ENCODE results near the gene EPB41L2. TPM values are rescaled to one million over a fixed set of nuclear protein-coding genes. Genes with fewer than 3 reads are reported as not detected.
A peak's percentile ranks its signal among the peaks of the same experiment; 100 is the strongest.

Gene EPB41L2
- total and polyA plus RNA-seq, 2 experiments from 2014 or later: 27.4 to 35.8 TPM

DNA sequence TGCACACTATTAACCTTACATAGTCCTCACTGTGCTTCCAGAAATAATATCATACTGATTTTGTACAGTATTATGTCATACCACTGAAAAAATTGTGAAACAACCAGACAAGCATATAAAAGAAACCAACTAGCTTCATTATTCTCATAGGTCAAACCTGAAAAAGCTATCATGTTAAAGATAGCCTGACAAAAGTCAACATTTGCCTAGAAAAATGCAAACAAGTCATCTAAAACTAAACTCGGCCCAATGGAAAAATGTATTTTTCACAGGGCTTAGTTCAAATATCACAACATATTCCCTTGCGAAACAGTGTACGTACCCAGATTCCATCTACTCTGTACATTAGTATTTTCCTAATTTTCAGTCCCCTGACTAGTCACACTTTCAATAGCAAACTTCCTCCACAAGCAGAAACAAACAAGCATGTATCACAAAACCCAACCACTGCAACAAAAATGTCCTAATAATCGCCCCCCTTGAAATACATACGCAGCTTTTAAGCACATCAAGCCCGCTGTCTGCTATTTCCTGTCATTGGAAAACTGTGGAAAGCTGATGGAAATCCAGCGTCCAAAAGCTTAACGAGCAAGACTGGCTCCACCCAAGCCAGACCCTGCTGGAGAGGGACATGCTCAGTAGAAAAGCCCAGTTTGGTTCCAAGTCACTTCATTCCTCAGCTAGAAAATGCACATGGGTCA lies 93.1 kb downstream of the EPB41L2 start:
- WGBS (ENCODE audit: low lambda C conversion rate, missing lambda C conversion rate): 50% methylated on average over 8 of the region's 8 CpGs
- H3K9me2 ChIP-seq (replicated peaks; ENCODE audit: insufficient read depth): no peaks in the 10 kb centered on the region
- no peaks in the 10 kb centered on the region for H3K9me3 ChIP-seq (ENCODE audit: low read depth)
- peak overlapping the region; percentile 53 for H3K4me2 ChIP-seq
- DNase-seq (ENCODE audit: low spot score): no peak
- H4K20me1 ChIP-seq (ENCODE audit: insufficient read depth, poor library complexity, severe bottlenecking): no peaks in the 10 kb centered on the region
- H2AFZ ChIP-seq: peak overlapping the region; percentile 10
- H3K27me3 ChIP-seq: no peaks in the 10 kb centered on the region
- peaks cover 23% of the 10 kb centered on the region for H3K4me1 ChIP-seq (ENCODE audit: insufficient read depth)
- peaks cover 44% of the 10 kb centered on the region for H3K79me2 ChIP-seq
- H3K36me3 ChIP-seq (replicated peaks; ENCODE audit: insufficient read depth, low read depth): no peaks in the 10 kb centered on the region
- H3K4me3 ChIP-seq: no peak overlapping the region
- peak overlapping the region; percentile 64 for H3K27ac ChIP-seq
- TF ChIP-seq, protein P1, sequence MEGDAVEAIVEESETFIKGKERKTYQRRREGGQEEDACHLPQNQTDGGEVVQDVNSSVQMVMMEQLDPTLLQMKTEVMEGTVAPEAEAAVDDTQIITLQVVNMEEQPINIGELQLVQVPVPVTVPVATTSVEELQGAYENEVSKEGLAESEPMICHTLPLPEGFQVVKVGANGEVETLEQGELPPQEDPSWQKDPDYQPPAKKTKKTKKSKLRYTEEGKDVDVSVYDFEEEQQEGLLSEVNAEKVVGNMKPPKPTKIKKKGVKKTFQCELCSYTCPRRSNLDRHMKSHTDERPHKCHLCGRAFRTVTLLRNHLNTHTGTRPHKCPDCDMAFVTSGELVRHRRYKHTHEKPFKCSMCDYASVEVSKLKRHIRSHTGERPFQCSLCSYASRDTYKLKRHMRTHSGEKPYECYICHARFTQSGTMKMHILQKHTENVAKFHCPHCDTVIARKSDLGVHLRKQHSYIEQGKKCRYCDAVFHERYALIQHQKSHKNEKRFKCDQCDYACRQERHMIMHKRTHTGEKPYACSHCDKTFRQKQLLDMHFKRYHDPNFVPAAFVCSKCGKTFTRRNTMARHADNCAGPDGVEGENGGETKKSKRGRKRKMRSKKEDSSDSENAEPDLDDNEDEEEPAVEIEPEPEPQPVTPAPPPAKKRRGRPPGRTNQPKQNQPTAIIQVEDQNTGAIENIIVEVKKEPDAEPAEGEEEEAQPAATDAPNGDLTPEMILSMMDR (IDR thresholded peaks at IDR 0.05; ENCODE audit: poor library complexity): no peak
- TF ChIP-seq EZH2 (IDR thresholded peaks at IDR 0.05; ENCODE audit: borderline replicate concordance): no peak
- no peak for TF ChIP-seq EZH2phosphoT487 (IDR thresholded peaks at IDR 0.05; ENCODE audit: low read depth, severe bottlenecking, unreplicated experiment)

DNA sequence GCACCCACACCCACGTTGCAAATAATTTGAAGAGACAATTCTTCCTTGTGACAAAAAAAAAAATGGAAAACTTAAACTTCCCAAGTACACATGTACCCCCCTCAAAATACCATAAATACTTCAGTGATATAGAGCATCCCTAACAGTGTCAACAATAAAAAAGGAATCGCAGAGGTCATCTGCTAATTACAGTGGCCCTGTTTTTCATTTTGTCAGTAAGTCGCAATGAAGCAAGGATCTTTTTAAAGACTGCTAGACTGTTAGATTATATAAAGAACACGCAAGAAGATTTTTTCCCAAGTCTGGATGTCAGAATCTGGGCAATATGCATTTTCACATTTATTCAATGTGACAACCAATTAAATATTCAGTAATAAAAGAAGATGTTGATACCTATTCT lies 93.9 kb downstream of the EPB41L2 start:
- Histone ChIP-seq H3K9me2 (replicated peaks; ENCODE audit: insufficient read depth) (no peaks in the 10 kb centered on the region), H3K4me2 (peak overlapping the region; percentile 53), H3K27ac (peak overlapping the region; percentile 64), H3K4me1 (ENCODE audit: insufficient read depth) (peaks cover 23% of the 10 kb centered on the region), H4K20me1 (ENCODE audit: insufficient read depth, poor library complexity, severe bottlenecking) (no peaks in the 10 kb centered on the region), H3K4me3 (no peak overlapping the region), H2AFZ (no peak overlapping the region), H3K79me2 (peaks cover 45% of the 10 kb centered on the region), H3K9me3 (ENCODE audit: low read depth) (no peaks in the 10 kb centered on the region), H3K27me3 (no peaks in the 10 kb centered on the region), H3K36me3 (replicated peaks; ENCODE audit: insufficient read depth, low read depth) (no peaks in the 10 kb centered on the region)
- WGBS (ENCODE audit: low lambda C conversion rate, missing lambda C conversion rate): 68% methylated on average over 4 of the region's 4 CpGs
- no peak for TF ChIP-seq EZH2phosphoT487 (IDR thresholded peaks at IDR 0.05; ENCODE audit: low read depth, severe bottlenecking, unreplicated experiment)
- no peak for TF ChIP-seq EZH2 (IDR thresholded peaks at IDR 0.05; ENCODE audit: borderline replicate concordance)
- TF ChIP-seq, protein P1 (IDR thresholded peaks at IDR 0.05; ENCODE audit: poor library complexity): no peak
- no peak for DNase-seq (ENCODE audit: low spot score)

GRCh38 chr6:130968476-130968875 lies 94.6 kb downstream of the EPB41L2 start:
- peaks cover 46% of the 10 kb centered on the region for H3K79me2 ChIP-seq
- H3K27ac ChIP-seq: no peak overlapping the region
- WGBS (ENCODE audit: low lambda C conversion rate, missing lambda C conversion rate): 35% methylated on average over 4 of the region's 4 CpGs

More at GRCh38 chr6:130968476-130968875, 94.6 kb downstream of the EPB41L2 start:
- H4K20me1 ChIP-seq (ENCODE audit: insufficient read depth, poor library complexity, severe bottlenecking): no peaks in the 10 kb centered on the region
- TF ChIP-seq EZH2phosphoT487 (IDR thresholded peaks at IDR 0.05; ENCODE audit: low read depth, severe bottlenecking, unreplicated experiment): no peak
- no peak for TF ChIP-seq EZH2 (IDR thresholded peaks at IDR 0.05; ENCODE audit: borderline replicate concordance)
- TF ChIP-seq, protein P1 (IDR thresholded peaks at IDR 0.05; ENCODE audit: poor library complexity): no peak
- no peak overlapping the region for H2AFZ ChIP-seq
- H3K9me3 ChIP-seq (ENCODE audit: low read depth): no peaks in the 10 kb centered on the region
- peaks cover 23% of the 10 kb centered on the region for H3K4me1 ChIP-seq (ENCODE audit: insufficient read depth)
- no peaks in the 10 kb centered on the region for H3K9me2 ChIP-seq (replicated peaks; ENCODE audit: insufficient read depth)
- H3K4me2 ChIP-seq: peak overlapping the region; percentile 53
- no peak for DNase-seq (ENCODE audit: low spot score)
- no peak overlapping the region for H3K4me3 ChIP-seq
- H3K36me3 ChIP-seq (replicated peaks; ENCODE audit: insufficient read depth, low read depth): no peaks in the 10 kb centered on the region
- H3K27me3 ChIP-seq: no peaks in the 10 kb centered on the region
